SK-N-SH (cell line): ENCODE data around the gene C2CD4D. TPM values are rescaled to one million over a fixed set of nuclear protein-coding genes. Genes with fewer than 3 reads are reported as not detected.

Source experiments
- CTCF ChIA-PET: fragments of 300-600, 350-600 bp; formaldehyde crosslinking; extraction: SDS; loops from one replicate; lab custom pipeline; 2021; lab: Yijun Ruan, JAX
- POLR2A ChIA-PET: fragments of 350-600 bp; sonication (Branson Sonifier 250); formaldehyde crosslinking; extraction: SDS; loops from one replicate; lab custom pipeline; 2020; ENCODE audit warnings: antibody characterized with exemption, inconsistent platforms; lab: Yijun Ruan, JAX
- DNase-seq: peaks from one replicate; pipeline ENCODE4 v3.0.0; 2012
- H2AFZ ChIP-seq: fragments of 200-600 bp; sonication (generic); 2 replicates; pipeline ENCODE4 v1.8.1; 2016; ENCODE audit warnings: antibody characterized with exemption, mild to moderate bottlenecking, low read depth
- H3F3A ChIP-seq: fragments of 200-600 bp; sonication (generic); replicated peaks from 2 replicates; pipeline ENCODE3; 2016; ENCODE audit warnings: antibody characterized with exemption, mild to moderate bottlenecking; ENCODE audit not compliant: insufficient read depth
- H3K27ac ChIP-seq, 2 experiments: fragments of 200-500 bp in 1 of 2; fragments of 200-600 bp in 1 of 2; sonication (Bioruptor generic) in 1 of 2; sonication (generic), shearing (Covaris generic) in 1 of 2; 2 replicates each; pipeline versions ENCODE4 v1.5.1 to v1.6.1; 2014 to 2016; ENCODE audit warnings: low read depth in 2 of 2, inconsistent platforms in 1 of 2, low read length in 1 of 2, mild to moderate bottlenecking in 1 of 2, mixed read lengths in 1 of 2
- H3K27me3 ChIP-seq: fragments of 200-600 bp; sonication (generic), shearing (Covaris generic); 2 replicates; pipeline ENCODE4 v1.6.1; 2016; ENCODE audit warnings: mixed run types; ENCODE audit not compliant: insufficient read depth
- H3K36me3 ChIP-seq, 2 experiments: fragments of 200-500 bp in 1 of 2; fragments of 200-600 bp in 1 of 2; sonication (Bioruptor generic) in 1 of 2; sonication (generic) in 1 of 2; replicated peaks in 1 of 2; 2 replicates each; pipeline versions ENCODE3 to v1.5.1; 2014 to 2016; ENCODE audit warnings: low read length in 1 of 2, mild to moderate bottlenecking in 1 of 2; ENCODE audit not compliant: insufficient read depth in 2 of 2, control insufficient read depth in 1 of 2
- H3K4me1 ChIP-seq, 2 experiments: fragments of 200-500 bp in 1 of 2; fragments of 200-600 bp in 1 of 2; sonication (Bioruptor generic) in 1 of 2; sonication (generic), shearing (Covaris generic) in 1 of 2; 2 replicates each; pipeline versions ENCODE4 v1.5.1 to v1.6.1; 2014 to 2016; ENCODE audit warnings: low read depth in 1 of 2, low read length in 1 of 2, mixed run types in 1 of 2; ENCODE audit not compliant: insufficient read depth in 2 of 2, control insufficient read depth in 1 of 2
- H3K4me2 ChIP-seq: fragments of 200-600 bp; sonication (generic), shearing (Covaris generic); 2 replicates; pipeline ENCODE4 v1.6.1; 2017; ENCODE audit warnings: mixed run types
- H3K4me3 ChIP-seq, 2 experiments: fragments of 200-500 bp in 1 of 2; fragments of 200-600 bp in 1 of 2; sonication (Bioruptor generic) in 1 of 2; sonication (generic), shearing (Covaris generic) in 1 of 2; 2 replicates each; pipeline versions ENCODE4 v1.5.1 to v1.8.1; 2014 to 2016; ENCODE audit warnings: low read depth in 2 of 2, inconsistent platforms in 1 of 2, low read length in 1 of 2, mild to moderate bottlenecking in 1 of 2, mixed read lengths in 1 of 2, moderate library complexity in 1 of 2
- H3K79me2 ChIP-seq: fragments of 200-600 bp; sonication (generic); 2 replicates; pipeline ENCODE4 v1.8.1; 2017; ENCODE audit warnings: mild to moderate bottlenecking; ENCODE audit not compliant: insufficient read depth
- H3K9ac ChIP-seq: fragments of 200-600 bp; sonication (generic); 2 replicates; pipeline ENCODE4 v1.6.1; 2017; ENCODE audit warnings: mixed run types
- H3K9me2 ChIP-seq: fragments of 200-600 bp; sonication (generic); 2 replicates; pipeline ENCODE4 v1.6.1; 2017; ENCODE audit warnings: mixed run types
- H3K9me3 ChIP-seq: fragments of 200-600 bp; sonication (generic); 2 replicates; pipeline ENCODE4 v1.6.1; 2017; ENCODE audit warnings: mixed run types, mild to moderate bottlenecking, moderate library complexity
- H4K20me1 ChIP-seq: fragments of 200-600 bp; sonication (generic); 2 replicates; pipeline ENCODE4 v1.6.1; 2017; ENCODE audit warnings: mild to moderate bottlenecking, mixed run types; ENCODE audit not compliant: insufficient read depth
- CHD2 ChIP-seq: fragments of 150-350 bp; IDR thresholded peaks from 2 replicates; pipeline ENCODE4 v1.6.1; 2018; ENCODE audit warnings: low read length; ENCODE audit not compliant: partially characterized antibody
- GABPA ChIP-seq: IDR thresholded peaks from 2 replicates; pipeline ENCODE4 v1.4.0; 2012; ENCODE audit warnings: low read depth, mild to moderate bottlenecking
- JUND ChIP-seq: IDR thresholded peaks from 2 replicates; pipeline ENCODE4 v1.4.0; 2012
- MEF2A ChIP-seq: IDR thresholded peaks from 2 replicates; pipeline ENCODE4 v1.4.0; 2012; ENCODE audit warnings: low read depth, borderline replicate concordance
- MXI1 ChIP-seq: IDR thresholded peaks from 2 replicates; pipeline ENCODE4 v1.6.1; 2012; ENCODE audit warnings: mild to moderate bottlenecking, low read depth, low read length, improper control_type of control experiment
- SIN3A ChIP-seq: IDR thresholded peaks from 2 replicates; pipeline ENCODE4 v1.6.1; 2012; ENCODE audit warnings: low read depth, mild to moderate bottlenecking, low read length, moderate library complexity, borderline replicate concordance
- TAF1 ChIP-seq: IDR thresholded peaks from 2 replicates; pipeline ENCODE4 v1.6.1; 2012; ENCODE audit warnings: low read depth, mild to moderate bottlenecking, low read length, moderate library complexity, borderline replicate concordance
- TCF12 ChIP-seq: IDR thresholded peaks from 2 replicates; pipeline ENCODE4 v1.4.0; 2012
- TEAD4 ChIP-seq: IDR thresholded peaks from 2 replicates; pipeline ENCODE4 v1.4.0; 2012; ENCODE audit warnings: mild to moderate bottlenecking, borderline replicate concordance; ENCODE audit not compliant: insufficient read depth
- ZBTB33 ChIP-seq: IDR thresholded peaks from 2 replicates; pipeline ENCODE4 v1.4.0; 2012; ENCODE audit warnings: low read depth, borderline replicate concordance
- WGBS: methylation state at CpG from one replicate; pipeline ENCODE4 v1.1.6; 2017; ENCODE audit warnings: low lambda C conversion rate; 5-methylcytosine and 5-hydroxymethylcytosine counted together
- polyA plus RNA-seq, 3 experiments: library from polyadenylated mRNA; depleted of rRNA; stranded (reverse); fragments of >200 nt; gene quantifications; 2 replicates each; pipeline ENCODE4 v1.2.3, GENCODE V29; 2012
- TF ChIP-seq, protein P1 (sequence below): IDR thresholded peaks from 2 replicates; pipeline ENCODE4 v1.4.0; 2012; ENCODE audit warnings: low read depth, borderline replicate concordance

C2CD4D gene
- polyA plus RNA-seq, 1 of the 3 experiments (the other 2 are of a cell fraction) = not detected

GRCh38 chr1:151807131-151807530 is 32.5 kb downstream of the C2CD4D start:
- WGBS = 58% methylated on average over 4 of the region's 5 CpGs
- POLR2A ChIA-PET = interaction anchor here (1.0 kb wide), 1 partner anchor 14 kb away, joined by 3 read pairs; no protein-coding TSS in a partner anchor
- CTCF ChIA-PET = interaction anchor here (0.8 to 2.0 kb wide), 5 partner anchors 8 to 44 kb away, joined by 3 to 8 read pairs (median 4); partner anchors contain the start of genes MRPL9 and TDRKH
- Histone ChIP-seq H3K9me3 (no peaks in the 10 kb centered on the region), H3K4me3 (no peak overlapping the region), H3K9me2 (no peaks in the 10 kb centered on the region), H3K79me2 (no peaks in the 10 kb centered on the region), H4K20me1 (no peaks in the 10 kb centered on the region), H3K36me3 (no peaks in the 10 kb centered on the region), H3K27me3 (peaks cover 45% of the 10 kb centered on the region), H3K9ac (no peak overlapping the region), H3K4me2 (no peak overlapping the region), H2AFZ (no peak overlapping the region), H3F3A (no peaks in the 10 kb centered on the region), H3K27ac (no peak overlapping the region), H3K4me1 (peaks cover 0 to 57% of the 10 kb centered on the region in 2 experiments; a peak in 2 of 4 replicates)
- DNase-seq = peak; percentile 10
- TF ChIP-seq SIN3A = no peak

DNA sequence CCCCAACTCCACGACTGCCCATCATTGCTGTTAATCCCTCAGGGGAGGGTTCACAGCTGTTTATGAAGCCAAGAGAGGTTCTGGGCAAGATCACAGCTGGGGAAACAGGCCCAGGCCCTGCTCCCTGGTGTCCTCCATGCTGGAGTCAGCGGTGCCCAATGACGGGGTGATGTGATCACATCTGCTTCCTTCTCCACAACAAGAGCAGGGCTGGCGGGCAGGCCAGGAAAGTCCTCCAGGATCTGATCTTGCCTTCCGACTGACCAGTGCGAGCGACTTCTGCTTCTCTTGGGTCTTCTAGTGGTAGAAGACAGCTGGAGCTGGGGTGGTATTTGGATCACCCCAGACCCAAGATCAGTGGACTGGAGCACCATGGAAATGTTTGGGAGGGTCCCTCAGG is 33.5 kb downstream of the C2CD4D start:
- H3K36me3 ChIP-seq = no peaks in the 10 kb centered on the region
- H3K79me2 ChIP-seq = no peaks in the 10 kb centered on the region
- no peak overlapping the region for H3K4me3 ChIP-seq
- ChIA-PET POLR2A (no interaction called here), CTCF (interaction anchor here (0.6 to 2.0 kb wide), 5 partner anchors 7 to 91 kb away, joined by 3 to 8 read pairs (median 4); partner anchors contain the start of genes MRPL9 and TDRKH)
- TF ChIP-seq TAF1 (no peak), MXI1 (no peak), TEAD4 (no peak), TCF12 (no peak), CHD2 (no peak), ZBTB33 (no peak), GABPA (no peak), JUND (no peak), MEF2A (no peak)
- TF ChIP-seq, protein P1, sequence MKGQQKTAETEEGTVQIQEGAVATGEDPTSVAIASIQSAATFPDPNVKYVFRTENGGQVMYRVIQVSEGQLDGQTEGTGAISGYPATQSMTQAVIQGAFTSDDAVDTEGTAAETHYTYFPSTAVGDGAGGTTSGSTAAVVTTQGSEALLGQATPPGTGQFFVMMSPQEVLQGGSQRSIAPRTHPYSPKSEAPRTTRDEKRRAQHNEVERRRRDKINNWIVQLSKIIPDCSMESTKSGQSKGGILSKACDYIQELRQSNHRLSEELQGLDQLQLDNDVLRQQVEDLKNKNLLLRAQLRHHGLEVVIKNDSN = no peak
- H3K4me2 ChIP-seq = no peak overlapping the region
- H4K20me1 ChIP-seq = no peaks in the 10 kb centered on the region
- DNase-seq = peak; percentile 16
- H3F3A ChIP-seq = no peaks in the 10 kb centered on the region
- H2AFZ ChIP-seq = no peak overlapping the region
- no peak overlapping the region for H3K9ac ChIP-seq
- no peaks in the 10 kb centered on the region for H3K9me3 ChIP-seq
- peaks cover 41% of the 10 kb centered on the region for H3K27me3 ChIP-seq
- 79% methylated on average over 7 of the region's 7 CpGs for WGBS
- H3K4me1 ChIP-seq = peaks cover 0 to 66% of the 10 kb centered on the region in 2 experiments; a peak in 2 of 4 replicates
- no peaks in the 10 kb centered on the region for H3K9me2 ChIP-seq
- H3K27ac ChIP-seq = no peak overlapping the region
